OCI-LY7 (cell line): ENCODE data around the gene COA6. TPM values are rescaled to one million over a fixed set of nuclear protein-coding genes. Genes with fewer than 3 reads are reported as not detected.
A peak's percentile ranks its signal among the peaks of the same experiment; 100 is the strongest.

Experiments
- BruUV-seq: library from RNA; stranded (reverse); fragments of 400-500 nt; replicated peaks from 2 replicates; lab custom pipeline; 2021; lab: Mats Ljungman, UMichigan
- CTCF ChIA-PET: fragments of 300-600 bp; sonication (Branson Sonifier 250); formaldehyde crosslinking; loops from one replicate; lab custom pipeline; 2022; ENCODE audit warnings: antibody characterized with exemption; ENCODE audit not compliant: unreplicated experiment; lab: Charles Lee
- POLR2A ChIA-PET: fragments of 300-600 bp; sonication (Branson Sonifier 250); formaldehyde crosslinking; loops from one replicate; lab custom pipeline; 2022; ENCODE audit warnings: antibody characterized with exemption; lab: Charles Lee
- DNase-seq: peaks from one replicate; pipeline ENCODE4 v3.0.0-alpha.2; 2015; ENCODE audit warnings: low spot score
- H2AFZ ChIP-seq: fragments of 200-600 bp; sonication (generic), shearing (Covaris generic); 2 replicates; pipeline ENCODE4 v1.6.1; 2014; ENCODE audit warnings: mild to moderate bottlenecking, antibody characterized with exemption, low read length, moderate library complexity
- H3K27ac ChIP-seq: fragments of 200-600 bp; sonication (generic); 2 replicates; pipeline ENCODE4 v1.5.1; 2014; ENCODE audit warnings: mixed run types, low read depth, mild to moderate bottlenecking, moderate library complexity, low read length, inconsistent platforms; ENCODE audit not compliant: poor library complexity, severe bottlenecking
- H3K36me3 ChIP-seq: fragments of 200-600 bp; sonication (generic); 2 replicates; pipeline ENCODE4 v1.6.1; 2014; ENCODE audit warnings: mild to moderate bottlenecking, antibody characterized with exemption, low read length, moderate library complexity, mixed read lengths; ENCODE audit not compliant: insufficient read depth
- H3K4me1 ChIP-seq: fragments of 200-600 bp; sonication (generic); 2 replicates; pipeline ENCODE4 v1.5.1; 2014; ENCODE audit warnings: mild to moderate bottlenecking, low read length; ENCODE audit not compliant: insufficient read depth, poor library complexity, severe bottlenecking
- H3K4me2 ChIP-seq: fragments of 200-600 bp; sonication (generic); 2 replicates; pipeline ENCODE4 v1.6.1; 2014; ENCODE audit warnings: mild to moderate bottlenecking, low read length
- H3K4me3 ChIP-seq: fragments of 200-600 bp; sonication (generic); 2 replicates; pipeline ENCODE4 v1.5.1; 2014; ENCODE audit warnings: mild to moderate bottlenecking, low read depth, low read length; ENCODE audit not compliant: poor library complexity, severe bottlenecking
- H3K79me2 ChIP-seq: fragments of 200-600 bp; sonication (generic); 2 replicates; pipeline ENCODE4 v1.6.1; 2016; ENCODE audit warnings: low read depth, mild to moderate bottlenecking, low read length, moderate library complexity, mixed read lengths; ENCODE audit not compliant: insufficient read depth
- H3K9me2 ChIP-seq: fragments of 200-600 bp; sonication (generic); 2 replicates; pipeline ENCODE4 v1.6.1; 2016; ENCODE audit warnings: mild to moderate bottlenecking, low read length, mixed read lengths; ENCODE audit not compliant: insufficient read depth
- H3K9me3 ChIP-seq: fragments of 200-600 bp; sonication (generic); 2 replicates; pipeline ENCODE4 v1.6.1; 2014; ENCODE audit warnings: mild to moderate bottlenecking, mixed run types, low read length, mixed read lengths
- H4K20me1 ChIP-seq: fragments of 200-600 bp; sonication (generic); 2 replicates; pipeline ENCODE4 v1.6.1; 2014; ENCODE audit warnings: mild to moderate bottlenecking, antibody characterized with exemption, low read length, moderate library complexity, mixed read lengths; ENCODE audit not compliant: insufficient read depth
- CTCF ChIP-seq: fragments of 200-600 bp; sonication (generic); conservative IDR thresholded peaks from 2 replicates; pipeline ENCODE4 v1.5.1; 2014; ENCODE audit warnings: mild to moderate bottlenecking, antibody characterized with exemption, low read length, moderate library complexity, mixed read lengths
- EZH2phosphoT487 ChIP-seq: fragments of 200-600 bp; sonication (generic); IDR thresholded peaks from 2 replicates; pipeline ENCODE4 v1.6.1; 2018; ENCODE audit warnings: low read depth, borderline replicate concordance, mild to moderate bottlenecking, mixed run types, antibody characterized with exemption, low read length, moderate library complexity, mixed read lengths
- intact Hi-C: fragments of 100-400 bp; cut with micrococcal nuclease; formaldehyde crosslinking; loops from one replicate; pipeline ENCODE4 v1.10.0; 2022; ENCODE audit not compliant: unreplicated experiment
- total RNA-seq, 2 experiments: library from RNA; depleted of rRNA in 1 of 2; stranded (reverse); fragments of >200 nt in 1 of 2; shearing (Covaris generic) in 1 of 2; gene quantifications; 2 replicates each; pipeline ENCODE4 v1.2.3, GENCODE V29; 2014 to 2022

Gene COA6
- total RNA-seq, 2 experiments from 2014 or later, result 35.2 to 45.5 TPM

- H3K9me2 ChIP-seq, result no peaks in the 10 kb centered on the region
- H3K4me3 ChIP-seq, result no peak overlapping the region
- no peak for DNase-seq
- TF ChIP-seq CTCF (no peak), EZH2phosphoT487 (no peak)
- intact Hi-C loops, result no loop called here
- H3K36me3 ChIP-seq, result 0 out of 2 replicates have a peak, but pooled peaks cover 4% of the 10 kb centered on the region
- H4K20me1 ChIP-seq, result no peaks in the 10 kb centered on the region
- peaks cover 23% of the 10 kb centered on the region for H3K4me1 ChIP-seq
- peaks cover 21% of the 10 kb centered on the region; the same call in 1 of the 2 replicates for H3K79me2 ChIP-seq
- BruUV-seq, result no TSS peak
- ChIA-PET CTCF (no interaction called here), POLR2A (interaction anchor here (1.6 kb wide), 1 partner anchor 12 kb away, joined by 7 read pairs; no protein-coding TSS in a partner anchor)
- no peak overlapping the region for H2AFZ ChIP-seq
- H3K4me2 ChIP-seq, result no peak overlapping the region
- no peaks in the 10 kb centered on the region for H3K9me3 ChIP-seq
- H3K27ac ChIP-seq, result no peak overlapping the region
Measured at GRCh38 chr1:234369033-234369430, 4.2 kb upstream of the COA6 start.

- ChIA-PET CTCF (no interaction called here), POLR2A (interaction anchor here (1.1 to 1.6 kb wide), 2 partner anchors 13 to 111 kb away, joined by 3 to 7 read pairs; no protein-coding TSS in a partner anchor)
- no peak overlapping the region for H2AFZ ChIP-seq
- no peaks in the 10 kb centered on the region for H3K9me2 ChIP-seq
- peaks cover 29% of the 10 kb centered on the region for H3K4me1 ChIP-seq
- H4K20me1 ChIP-seq, result no peaks in the 10 kb centered on the region
- BruUV-seq, result no TSS peak
- intact Hi-C loops, result loop anchor here (5.0 kb wide), 1 partner anchor 243 kb away; the partner anchor contains the start of gene IRF2BP2
- no peak for DNase-seq
- no peak overlapping the region for H3K4me3 ChIP-seq
- H3K4me2 ChIP-seq, result no peak overlapping the region
- peaks cover 28% of the 10 kb centered on the region; the same call in 1 of the 2 replicates for H3K79me2 ChIP-seq
- H3K9me3 ChIP-seq, result no peaks in the 10 kb centered on the region
- TF ChIP-seq CTCF (no peak), EZH2phosphoT487 (no peak)
- H3K27ac ChIP-seq, result no peak overlapping the region
- no peaks in the 10 kb centered on the region for H3K36me3 ChIP-seq
Measured at GRCh38 chr1:234369784-234370183, 3.5 kb upstream of the COA6 start.

GRCh38 chr1:234371414-234371813 lies 1.8 kb upstream of the COA6 start:
- Histone ChIP-seq H3K9me3 (no peaks in the 10 kb centered on the region), H3K4me2 (peak overlapping the region; percentile 87), H3K4me1 (peaks cover 35% of the 10 kb centered on the region), H3K79me2 (peaks cover 37% of the 10 kb centered on the region; the same call in 1 of the 2 replicates), H4K20me1 (no peaks in the 10 kb centered on the region), H3K36me3 (peaks cover 14% of the 10 kb centered on the region), H3K9me2 (no peaks in the 10 kb centered on the region), H2AFZ (no peak overlapping the region), H3K27ac (no peak overlapping the region), H3K4me3 (peak overlapping the region; percentile 92)
- intact Hi-C loops, result loop anchor here (5.0 kb wide), 1 partner anchor 241 kb away; the partner anchor contains the start of gene IRF2BP2
- CTCF ChIA-PET, result no interaction called here
- POLR2A ChIA-PET, result interaction anchor here (0.7 to 1.7 kb wide), 4 partner anchors 14 to 109 kb away, joined by 3 to 21 read pairs (median 4); no protein-coding TSS in a partner anchor
- DNase-seq, result no peak
- no peak for TF ChIP-seq EZH2phosphoT487
- TF ChIP-seq CTCF, result no peak
- no TSS peak for BruUV-seq
